Sigmoid colon (tissue), 7 donors: ENCODE results near the gene FOXS1. TPM values are rescaled to one million over a fixed set of nuclear protein-coding genes. Genes with fewer than 3 reads are reported as not detected.
A peak's percentile ranks its signal among the peaks of the same experiment; 100 is the strongest.

Source experiments
- DNase-seq: peaks from one replicate; pipeline ENCODE4 v3.0.0-alpha.2; 2019
- H3K27ac ChIP-seq, 4 donors: fragments of 200-600 bp; sonication (generic); one replicate each; pipeline ENCODE4 v1.5.1; 2016 to 2019; ENCODE audit warnings: mild to moderate bottlenecking in 1 of 4
- H3K27me3 ChIP-seq, 3 donors: fragments of 200-600 bp; sonication (generic); one replicate each; pipeline ENCODE4 v1.5.1; 2019; ENCODE audit warnings: mild to moderate bottlenecking in 1 of 3
- H3K36me3 ChIP-seq, 4 donors: fragments of 200-600 bp; sonication (generic); one replicate each; pipeline ENCODE4 v1.5.1; 2016 to 2019
- H3K4me1 ChIP-seq, 4 donors: fragments of 200-600 bp; sonication (generic); one replicate each; pipeline ENCODE4 v1.5.1; 2017 to 2019
- H3K4me3 ChIP-seq, 4 donors: fragments of 200-600 bp; sonication (generic); one replicate each; pipeline ENCODE4 v1.5.1; 2017 to 2019; ENCODE audit warnings: mild to moderate bottlenecking in 2 of 4, moderate library complexity in 1 of 4
- H3K9me3 ChIP-seq, 4 donors: fragments of 200-600 bp in 3 of 4; sonication (generic) in 3 of 4; one replicate each; pipeline versions ENCODE4 v1.5.1 to v1.6.1; 2013 to 2019
- CTCF ChIP-seq, 4 experiments: fragments of 450-650 bp in 3 of 4; fragments of 200-600 bp in 1 of 4; IDR thresholded peaks; one replicate each; pipeline ENCODE4 v1.5.1; 2016 to 2019; ENCODE audit warnings: antibody characterized with exemption in 4 of 4, mild to moderate bottlenecking in 3 of 4, moderate library complexity in 2 of 4
- EP300 ChIP-seq, 4 donors: sonication (generic); formaldehyde crosslinking; IDR thresholded peaks; one replicate each; pipeline ENCODE4 v1.6.1; 2017; ENCODE audit warnings: antibody characterized with exemption in 4 of 4
- POLR2A ChIP-seq, 2 donors: fragments of 450-650 bp; IDR thresholded peaks; one replicate each; pipeline ENCODE4 v1.6.1; 2016; ENCODE audit warnings: antibody characterized with exemption in 2 of 2, mild to moderate bottlenecking in 2 of 2, moderate library complexity in 2 of 2
- POLR2AphosphoS5 ChIP-seq, 4 donors: sonication (generic); formaldehyde crosslinking; IDR thresholded peaks; one replicate each; pipeline ENCODE4 v1.6.1; 2017; ENCODE audit warnings: antibody characterized with exemption in 4 of 4
- WGBS, 2 donors: extraction: QIAGEN DNeasy Blood & Tissue Kit; methylation state at CpG; one replicate each; pipeline ENCODE4 v1.1.7; 2013; 5-methylcytosine and 5-hydroxymethylcytosine counted together
- intact Hi-C: fragments of 100-400 bp; cut with DNase I; formaldehyde crosslinking; loops from one replicate; pipeline ENCODE4 v1.15.1; 2023
- polyA plus RNA-seq, 3 donors: library from polyadenylated mRNA; stranded (reverse); fragments of 200-250 nt; gene quantifications; one replicate each; pipeline ENCODE4 v1.2.3, GENCODE V29; 2013
- total RNA-seq, 4 donors: library from RNA; depleted of rRNA; stranded (reverse); fragments of >200 nt; gene quantifications; one replicate each; pipeline ENCODE4 v1.1.0, GENCODE V29; 2016
- donor health status: healthy with polysubstance abuse.
- donor health status: Bipolar disorder and iron deficiency.
- donor health status: healthy.

FOXS1 gene
- total and polyA plus RNA-seq, 7 donors, result 0.60 to 0.66 TPM; not detected in 5

- intact Hi-C loops, result loop anchor here (1.0 to 5.0 kb wide), 4 partner anchors 24 to 270 kb away; partner anchors contain the start of gene PDRG1
- TF ChIP-seq EP300 (IDR thresholded peaks at IDR 0.05) (no peak), CTCF (IDR thresholded peaks at IDR 0.05) (peak; percentile 95 to 98 (median 97)), POLR2A (IDR thresholded peaks at IDR 0.05) (no peak), POLR2AphosphoS5 (IDR thresholded peaks at IDR 0.05) (peak in 1 of 4 donors; percentile 38)
- peak overlapping the region in 2 of 4 donors; percentile 23 to 29 for H3K4me3 ChIP-seq
- H3K27ac ChIP-seq, result peak overlapping the region in 3 of 4 donors; percentile 21 to 41 (median 23)
- no peaks in the 10 kb centered on the region for H3K9me3 ChIP-seq
- DNase-seq, result peak; percentile 89
- no peaks in the 10 kb centered on the region for H3K27me3 ChIP-seq
- no peaks in the 10 kb centered on the region for H3K36me3 ChIP-seq
- WGBS, 2 donors, result 3 to 6% methylated on average over 29 of the region's 29 CpGs
- peaks cover 0 to 13% (median 9%) of the 10 kb centered on the region in 4 donors for H3K4me1 ChIP-seq
These were observed 22.7 kb downstream of the FOXS1 start for GRCh38 chr20:31822421-31823330.

- peaks cover 0 to 13% (median 9%) of the 10 kb centered on the region in 4 donors for H3K4me1 ChIP-seq
- no peaks in the 10 kb centered on the region for H3K36me3 ChIP-seq
- peak; percentile 63 for DNase-seq
- H3K27ac ChIP-seq, result no peak overlapping the region
- 47 to 65% methylated on average over 5 of the region's 5 CpGs for WGBS, 2 donors
- H3K9me3 ChIP-seq, result no peaks in the 10 kb centered on the region
- TF ChIP-seq POLR2A (IDR thresholded peaks at IDR 0.05) (no peak), POLR2AphosphoS5 (IDR thresholded peaks at IDR 0.05) (no peak), CTCF (IDR thresholded peaks at IDR 0.05) (no peak), EP300 (IDR thresholded peaks at IDR 0.05) (no peak)
- H3K27me3 ChIP-seq, result no peaks in the 10 kb centered on the region
- intact Hi-C loops, result loop anchor here (5.0 kb wide), 1 partner anchor 271 kb away; no protein-coding TSS in a partner anchor
- H3K4me3 ChIP-seq, result no peak overlapping the region
These were observed 24.0 kb downstream of the FOXS1 start for GRCh38 chr20:31821427-31821826.

GRCh38 chr20:31820228-31820627 is 25.2 kb downstream of the FOXS1 start:
- 84 to 88% methylated on average over 6 of the region's 6 CpGs for WGBS, 2 donors

GRCh38 chr20:31819083-31819784 is 26.2 kb downstream of the FOXS1 start, which contains the start of gene MYLK2:
Gene MYLK2 (plus strand): TSS chr20:31819356. CDS start chr20:31819581, 225 bp downstream.
- TF ChIP-seq POLR2AphosphoS5 (IDR thresholded peaks at IDR 0.05), result no peak
- TF ChIP-seq EP300 (IDR thresholded peaks at IDR 0.05), result no peak
- no peak for TF ChIP-seq POLR2A (IDR thresholded peaks at IDR 0.05)
- TF ChIP-seq CTCF (IDR thresholded peaks at IDR 0.05), result no peak
- no peaks in the 10 kb centered on the region for H3K9me3 ChIP-seq
- no peak within 1 kb of the TSS for H3K4me3 ChIP-seq
- no peaks in the 10 kb centered on the region for H3K27me3 ChIP-seq
- H3K4me1 ChIP-seq, result peaks cover 0 to 19% (median 9%) of the 10 kb centered on the region in 4 donors
- H3K27ac ChIP-seq, result no peak within 1 kb of the TSS
- intact Hi-C loops, result no loop called here
- 59 to 73% methylated on average over 16 of the region's 16 CpGs for WGBS, 2 donors
- H3K36me3 ChIP-seq, result no peaks in the 10 kb centered on the region
- DNase-seq, result no peak

More at GRCh38 chr20:31820228-31820627, 25.2 kb downstream of the FOXS1 start:
- TF ChIP-seq EP300 (IDR thresholded peaks at IDR 0.05) (no peak), CTCF (IDR thresholded peaks at IDR 0.05) (no peak), POLR2AphosphoS5 (IDR thresholded peaks at IDR 0.05) (no peak), POLR2A (IDR thresholded peaks at IDR 0.05) (no peak)
- H3K4me3 ChIP-seq, result no peak overlapping the region
- no peak for DNase-seq
- H3K36me3 ChIP-seq, result no peaks in the 10 kb centered on the region
- no peaks in the 10 kb centered on the region for H3K9me3 ChIP-seq
- H3K27ac ChIP-seq, result no peak overlapping the region
- no peaks in the 10 kb centered on the region for H3K27me3 ChIP-seq
- intact Hi-C loops, result loop anchor here (5.0 kb wide), 1 partner anchor 272 kb away; no protein-coding TSS in a partner anchor
- H3K4me1 ChIP-seq, result peaks cover 0 to 18% (median 9%) of the 10 kb centered on the region in 4 donors
